Right lobe of liver (tissue), 4 donors: ENCODE data around the gene FGFR4.

ENCODE experiments used
- CTCF ChIP-seq, 4 donors: fragments of 200-600 bp in 3 of 4; fragments of 450-650 bp in 1 of 4; IDR thresholded peaks; one replicate each; pipeline versions ENCODE4 v1.5.1 to v1.8.0; 2016 to 2022; ENCODE audit warnings: antibody characterized with exemption in 4 of 4, mild to moderate bottlenecking in 2 of 4
- POLR2A ChIP-seq: fragments of 450-650 bp; IDR thresholded peaks from one replicate; pipeline ENCODE4 v1.6.1; 2017; ENCODE audit warnings: antibody characterized with exemption, mild to moderate bottlenecking
- donor health status: DM: no; HTN: no; CAD: no.
- donor health status: DM: no; HTN: no; CAD: no.
- donor health status: DM: no; HTN: yes; CAD: no.

- TF ChIP-seq CTCF (IDR thresholded peaks at IDR 0.05) (no peak), POLR2A (no peak)
Observed at GRCh38 chr5:177065491-177065890, 21.2 kb upstream of the FGFR4 start.
